Limb (tissue), 2 donors: ENCODE measurements around the gene DROSHA.
"Not testable (repeated sequence)": the region's sequence is repeated elsewhere in the genome, so short reads cannot be mapped to it uniquely, and the experiment has no call there.

Experiments used
- DNase-seq, 2 donors: peaks; one replicate each; pipeline ENCODE4 v3.0.0-alpha.2; 2016; ENCODE audit errors: extremely low spot score in 2 of 2

Gene DROSHA

DNA sequence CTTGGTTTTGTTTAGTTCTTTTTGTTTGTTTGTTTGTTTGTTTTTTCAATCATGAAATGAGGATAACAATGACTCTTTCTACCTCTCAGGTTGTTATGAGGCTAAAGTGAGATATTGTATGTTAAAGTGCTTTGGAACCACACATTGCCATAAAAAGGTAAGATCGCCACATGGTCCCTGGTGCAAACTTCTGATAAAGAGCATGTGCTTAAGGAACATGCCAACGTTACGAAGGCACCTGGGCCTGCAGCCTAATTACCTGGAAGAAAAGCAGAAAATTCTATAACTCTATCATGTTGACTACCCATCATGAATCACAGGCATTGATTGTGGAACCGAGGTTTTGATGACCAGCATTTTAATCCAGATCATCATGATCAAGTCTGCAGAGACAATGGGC, 151.8 kb downstream of the DROSHA start:
- DNase-seq: no peak

DNA sequence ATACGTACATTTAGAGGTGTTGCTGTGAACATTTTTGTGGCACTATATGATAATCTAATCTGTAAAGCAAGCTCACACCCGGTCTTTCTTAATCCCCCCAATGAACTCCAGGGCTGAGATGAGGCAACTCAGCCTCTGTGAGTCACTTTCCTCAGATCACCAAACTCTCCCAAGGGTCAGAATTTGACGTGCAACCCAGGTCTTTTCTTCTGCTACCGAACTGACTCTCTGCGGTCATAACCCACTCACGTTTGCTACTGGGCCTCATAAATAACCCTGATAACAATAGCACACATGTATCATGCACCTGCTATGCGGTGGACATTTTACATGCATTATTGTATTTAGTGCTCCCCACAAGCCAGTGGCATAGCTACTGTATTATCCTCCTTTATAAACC, 153.1 kb downstream of the DROSHA start:
- no peak for DNase-seq

DNA sequence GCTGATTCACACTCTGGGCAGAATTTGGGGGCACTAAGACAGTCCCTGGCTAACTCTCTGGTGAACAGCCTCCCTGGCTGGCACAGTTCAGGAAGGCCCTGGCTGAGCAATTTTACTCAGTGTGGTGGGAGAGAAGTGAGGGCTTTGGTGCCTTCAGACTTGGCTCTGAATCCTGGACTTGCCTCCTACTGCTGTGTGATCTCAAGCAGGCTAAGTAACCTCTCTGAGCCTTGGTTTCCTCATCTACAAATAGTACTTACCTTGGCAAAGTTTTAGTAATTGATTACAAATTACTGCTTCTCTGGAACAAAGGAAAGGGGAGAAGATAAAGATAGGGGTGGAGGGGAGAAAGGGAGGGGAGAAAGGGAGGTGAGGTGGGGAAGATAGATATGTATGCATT, 153.8 kb downstream of the DROSHA start:
- DNase-seq: no peak

DNA sequence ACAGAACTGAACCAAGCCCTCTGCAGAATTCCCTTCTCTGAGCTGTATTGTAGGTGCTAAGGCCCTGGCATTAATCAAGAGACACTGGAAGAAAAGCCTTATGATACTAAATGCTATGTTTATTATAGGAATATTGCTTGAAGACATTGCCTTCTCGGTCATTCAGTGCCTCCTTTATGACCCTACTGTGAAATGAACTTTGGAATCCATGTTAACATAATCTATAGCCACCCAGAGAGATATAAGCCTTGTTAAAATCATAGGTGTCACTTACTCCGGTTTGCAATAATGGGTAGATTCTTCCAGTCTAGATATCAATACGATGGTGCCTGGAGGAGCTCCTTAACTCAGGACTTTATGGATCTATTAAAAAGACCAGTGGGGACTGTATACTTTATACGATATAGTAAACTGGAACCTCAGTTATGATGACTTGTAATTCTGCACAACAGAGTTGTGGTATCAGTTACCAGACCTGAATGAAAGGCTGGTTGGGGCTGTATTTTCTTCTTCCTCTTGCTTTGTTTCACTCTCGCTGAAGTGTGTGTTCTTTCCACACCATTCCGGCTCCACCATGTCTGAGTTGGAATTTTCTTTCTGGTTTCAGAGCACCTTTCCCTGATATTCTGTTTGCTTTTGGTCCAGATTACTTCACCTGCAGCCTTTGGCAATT, 154.5 kb downstream of the DROSHA start:
- DNase-seq: no peak

DNA sequence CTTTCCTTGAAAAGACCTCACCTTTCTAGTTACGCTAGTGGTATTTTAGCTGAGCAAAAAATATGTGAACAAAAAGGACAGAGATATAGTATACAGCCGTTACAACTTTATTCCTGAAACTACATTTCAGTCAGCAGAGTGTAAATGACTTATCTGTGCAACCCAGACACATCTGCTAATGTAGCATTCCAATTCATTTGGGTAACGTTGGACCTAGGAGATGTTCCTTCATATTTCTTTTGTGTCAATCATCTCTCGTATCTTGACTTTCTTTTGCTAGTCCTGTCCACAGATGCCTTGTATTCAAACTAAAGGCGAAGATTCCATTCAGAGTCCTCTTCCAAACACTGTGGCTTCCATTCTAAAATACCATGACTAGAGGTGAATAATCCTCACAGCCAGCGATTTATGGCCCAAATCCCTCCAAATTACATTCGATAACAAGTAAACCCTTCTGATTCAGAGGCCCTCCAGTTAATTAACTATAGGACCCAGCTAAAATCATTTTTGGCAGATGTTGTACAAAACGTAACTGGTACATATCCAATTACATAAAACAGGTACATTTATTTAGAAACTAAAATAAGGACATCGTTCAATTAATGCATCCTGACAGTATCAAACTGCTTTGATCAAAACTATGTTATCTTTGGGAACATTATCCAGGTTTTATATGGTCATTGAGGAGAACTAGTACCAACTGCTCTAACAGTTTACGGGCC, 155.7 kb downstream of the DROSHA start:
- no peak for DNase-seq

DNA sequence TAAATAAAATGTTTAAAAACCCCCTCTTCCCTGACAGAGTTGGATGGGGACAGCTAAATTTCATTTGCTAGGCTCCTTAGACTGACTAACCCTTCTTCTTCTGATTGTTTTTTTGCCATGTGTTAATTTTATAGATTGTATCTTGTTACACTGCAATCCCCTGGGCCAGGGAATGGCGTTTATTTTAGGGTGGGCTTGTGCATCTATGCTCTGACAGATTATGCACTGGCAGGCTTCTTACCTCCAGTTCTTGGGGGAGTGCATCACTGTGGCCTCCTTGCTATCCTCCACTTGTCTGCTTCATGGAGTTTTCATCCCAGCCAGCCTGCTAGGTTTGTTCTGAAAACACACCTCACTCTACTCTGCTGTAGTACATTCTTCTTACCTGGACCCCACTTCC, 159.8 kb downstream of the DROSHA start:
- DNase-seq: no peak

DNA sequence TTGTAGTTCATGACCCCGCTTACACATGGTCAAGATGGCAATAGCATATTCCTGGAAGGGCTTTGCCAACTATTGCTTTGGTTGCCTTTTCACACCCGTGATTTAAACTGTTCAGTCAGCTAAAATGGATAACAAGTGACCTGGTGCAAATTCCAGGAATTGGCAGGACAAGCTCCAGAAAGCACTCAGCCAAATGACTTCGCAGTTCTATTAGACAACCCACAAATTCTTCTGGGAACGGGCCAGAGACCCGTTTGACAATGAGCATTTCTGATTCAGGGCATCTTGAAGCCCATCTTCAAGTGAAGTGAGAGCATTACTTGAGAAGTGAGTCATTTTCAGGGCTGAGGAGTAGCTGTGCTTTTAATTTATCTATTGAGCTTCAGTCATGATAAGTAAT, 165.0 kb downstream of the DROSHA start:
- DNase-seq: no peak

DNA sequence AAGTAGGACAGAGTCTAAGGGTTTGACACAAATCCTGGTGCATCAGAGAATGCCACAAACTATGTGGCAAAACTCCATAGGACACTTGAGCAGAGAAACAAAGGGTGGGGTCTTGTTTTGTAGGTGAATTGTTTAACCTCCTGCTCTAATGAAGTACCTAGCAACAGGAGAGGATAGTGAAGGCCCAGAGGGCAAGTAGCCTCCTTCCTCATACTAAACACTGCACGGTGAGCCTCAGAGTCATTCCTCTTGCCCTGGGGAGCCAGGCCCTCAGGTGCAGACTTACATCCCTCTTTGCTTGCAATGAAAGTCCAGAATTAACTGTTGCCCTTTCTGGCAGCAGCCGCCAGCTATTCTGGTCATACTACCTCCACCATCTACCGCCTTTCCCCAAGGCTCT, 166.1 kb downstream of the DROSHA start:
- DNase-seq: no peak

DNA sequence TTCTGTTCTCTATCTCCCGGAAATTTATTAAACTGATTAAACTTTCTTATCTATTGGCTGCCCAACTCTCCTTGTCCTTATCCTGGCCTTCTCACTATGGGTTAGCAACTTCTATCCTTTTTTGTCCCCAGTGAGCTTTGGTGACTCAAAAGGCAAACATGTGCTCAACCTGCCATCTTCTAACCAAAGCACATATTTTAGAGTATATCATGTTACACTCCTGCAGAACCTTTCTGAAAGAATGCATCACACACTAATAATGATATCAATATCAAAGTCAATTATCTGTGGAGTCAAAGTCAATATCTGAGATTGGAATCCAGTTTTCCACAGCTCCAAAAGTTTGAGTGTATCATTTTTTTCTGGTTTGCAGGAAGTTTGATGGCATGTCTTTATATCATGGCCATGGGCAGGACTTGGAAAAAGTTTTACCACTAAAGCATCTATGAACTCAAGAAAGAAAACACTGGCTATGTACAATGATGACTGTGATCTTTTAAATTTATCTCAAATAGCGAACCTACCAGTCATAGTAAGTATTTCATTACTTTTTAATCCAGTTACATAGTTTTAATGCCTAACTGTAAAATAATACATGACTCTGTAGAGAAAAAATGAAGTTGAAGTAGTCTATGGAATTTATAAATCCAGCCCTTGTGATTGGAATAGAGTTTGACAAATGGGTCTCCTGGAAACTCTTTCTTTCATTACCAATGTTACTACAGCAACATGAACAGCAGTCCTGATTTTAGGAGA, 166.8 kb downstream of the DROSHA start:
- DNase-seq: no peak

DNA sequence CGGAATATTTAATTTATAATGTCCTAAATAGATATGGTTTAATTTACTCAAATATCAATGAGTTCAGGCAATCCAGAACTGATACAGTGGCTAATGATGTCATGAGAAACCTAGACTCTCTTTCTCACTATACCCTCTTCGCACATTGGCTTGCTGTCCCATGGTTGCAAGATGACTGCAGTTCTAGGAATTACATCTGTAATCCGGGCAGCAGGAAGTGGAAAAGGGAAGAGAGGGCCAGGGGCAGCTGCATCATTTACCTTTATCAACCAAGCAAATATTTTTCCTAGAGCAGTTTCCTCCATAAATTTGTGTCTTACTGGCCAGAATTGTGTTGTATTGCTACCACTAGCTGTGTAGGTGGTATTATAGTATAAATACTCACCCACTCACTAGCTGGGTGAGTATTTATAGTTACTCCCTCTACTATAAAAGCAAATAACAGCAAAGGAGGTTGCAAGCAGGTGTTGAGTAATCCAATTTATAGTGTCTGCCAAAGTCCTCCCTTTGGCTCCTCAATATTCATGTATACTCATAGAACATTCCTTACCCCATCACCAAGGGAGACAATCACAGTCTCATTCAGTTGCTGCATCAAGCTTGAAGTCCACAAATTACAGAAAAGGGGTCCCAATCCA, 168.8 kb downstream of the DROSHA start:
- no peak for DNase-seq

DNA sequence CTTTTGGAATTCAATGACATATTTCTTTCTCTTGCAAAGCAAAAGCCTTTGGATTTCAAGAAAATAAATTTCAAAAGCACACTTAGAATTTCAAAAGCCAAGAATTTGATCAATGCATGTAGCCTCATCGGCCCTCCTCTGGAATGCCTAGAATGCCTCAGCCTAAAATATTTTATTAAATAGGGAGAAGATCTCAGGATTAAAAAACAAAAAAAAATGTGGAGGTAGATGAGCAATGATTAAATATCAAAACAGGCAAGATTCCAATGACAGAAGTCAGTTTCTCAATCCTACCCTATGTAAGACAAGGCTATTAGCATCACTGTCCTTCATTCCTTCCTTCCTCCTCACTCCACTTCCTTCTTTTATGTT, 169.4 kb downstream of the DROSHA start:
- DNase-seq: no peak

DNA sequence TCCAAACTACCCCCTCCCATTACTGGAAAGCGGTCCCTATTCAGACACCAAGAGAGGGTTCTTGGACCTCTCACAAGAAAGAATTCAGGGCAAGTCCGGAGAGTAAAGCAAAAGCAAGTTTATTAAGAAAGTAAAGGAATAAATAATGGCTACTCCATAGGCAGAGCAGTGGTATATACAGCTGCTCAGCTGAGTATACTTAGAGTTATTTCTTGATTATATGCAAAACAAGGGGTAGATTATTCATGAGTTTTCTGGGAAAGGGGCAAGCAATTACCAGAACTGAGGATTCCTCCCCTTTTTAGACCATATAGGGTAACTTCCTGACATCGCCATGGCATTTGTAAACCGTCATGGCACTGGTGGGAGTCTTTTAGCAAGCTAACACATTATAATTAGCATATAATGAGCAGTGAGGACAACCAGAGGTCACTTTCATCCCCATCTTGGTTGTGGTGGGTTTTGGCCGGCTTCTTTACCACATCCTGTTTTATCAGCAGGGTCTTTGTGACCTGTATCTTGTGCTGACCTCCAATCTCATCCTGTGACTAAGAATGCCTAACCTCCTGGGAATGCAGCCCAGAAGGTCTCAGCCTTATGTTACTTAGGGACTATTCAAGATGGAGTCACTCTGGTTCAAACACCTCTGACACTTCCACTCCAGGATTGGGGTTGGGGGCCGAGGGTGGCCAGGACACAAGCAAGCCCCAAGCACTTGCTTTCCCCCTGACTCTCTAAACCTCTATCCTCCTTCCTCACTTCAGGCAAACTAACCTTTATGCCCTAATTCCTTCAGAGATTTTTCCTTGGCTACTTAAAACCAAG, 170.0 kb downstream of the DROSHA start:
- DNase-seq: not testable (repeated sequence)

DNA sequence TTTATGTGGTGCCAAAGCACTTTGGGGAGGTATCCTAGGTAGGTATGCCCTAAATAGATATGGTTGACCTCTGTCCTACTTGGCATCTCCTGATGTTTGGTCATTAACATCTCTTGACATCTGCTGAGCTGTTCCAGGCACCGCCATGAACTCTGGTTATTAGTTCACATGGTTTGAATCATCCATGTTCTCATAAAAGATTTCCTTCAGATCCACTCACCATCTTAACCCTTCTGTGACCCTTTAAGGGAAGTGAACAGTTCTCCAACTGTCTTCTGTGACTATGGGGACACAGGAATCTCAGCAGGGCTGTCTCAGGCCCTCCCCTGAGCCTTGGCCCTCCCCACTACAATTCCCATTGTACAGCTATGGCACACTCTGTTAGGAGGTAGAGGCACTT, 170.7 kb downstream of the DROSHA start:
- DNase-seq: no peak

DNA sequence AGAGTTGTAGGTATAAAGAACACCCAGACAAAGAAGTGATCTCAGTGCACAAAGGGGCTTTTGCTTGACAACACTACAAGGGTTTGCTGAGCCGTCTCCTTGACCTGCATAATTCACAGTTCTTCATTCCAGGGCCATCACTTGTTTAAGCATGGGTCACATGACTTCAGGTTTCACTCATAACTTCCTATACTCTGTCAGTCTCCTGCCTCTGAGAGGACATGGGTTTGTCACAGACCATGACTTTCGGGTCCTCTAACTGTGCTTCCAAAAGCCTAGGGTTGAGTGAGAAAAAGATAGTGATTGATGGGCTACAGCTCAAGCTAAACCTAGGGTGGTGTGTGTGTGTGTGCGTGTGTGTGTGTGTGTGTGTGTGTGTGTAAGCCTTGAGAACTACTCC, 172.1 kb downstream of the DROSHA start:
- DNase-seq: no peak

DNA sequence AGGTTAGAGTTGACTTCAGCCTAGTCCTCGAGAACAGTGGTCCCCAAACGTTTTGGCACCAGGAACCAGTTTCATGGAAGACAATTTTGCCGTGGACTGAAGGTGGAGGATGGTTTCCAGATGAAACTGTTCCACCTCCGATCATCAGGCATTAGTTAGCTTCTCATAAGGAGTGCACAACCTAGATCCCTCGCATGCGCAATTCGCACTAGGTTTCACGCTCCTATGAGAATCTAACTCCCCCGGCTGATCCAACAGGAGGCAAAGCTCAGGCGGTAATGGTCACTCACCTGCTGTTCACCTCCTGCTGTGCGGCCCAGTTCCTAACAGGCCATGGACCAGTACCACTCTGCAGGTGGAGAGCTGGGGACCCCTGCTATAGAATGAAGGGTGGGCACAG, 174.9 kb downstream of the DROSHA start:
- no peak for DNase-seq

DNA sequence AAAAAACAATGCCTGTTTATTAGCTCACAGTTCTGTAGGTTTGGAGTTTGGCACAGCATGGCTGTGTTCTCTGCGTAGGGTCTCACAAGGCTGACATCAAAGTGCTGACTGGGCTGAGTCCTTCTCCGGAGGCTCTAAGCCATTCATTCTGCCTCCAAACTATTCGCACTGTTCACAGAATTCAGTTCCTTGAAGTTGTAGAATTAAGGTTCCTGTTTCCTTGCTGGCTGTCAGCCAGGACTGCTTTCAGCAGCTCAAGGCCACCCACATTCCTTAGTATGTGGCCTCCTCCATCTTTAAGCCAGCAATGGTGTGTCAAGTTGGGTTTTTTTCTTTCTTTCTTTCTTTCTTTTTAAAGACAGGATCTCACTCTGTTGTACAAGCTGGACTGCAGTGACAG, 176.6 kb downstream of the DROSHA start:
- no peak for DNase-seq
